GM12865 (cell line): ENCODE results near the gene ITGB3BP.
A peak's percentile ranks its signal among the peaks of the same experiment; 100 is the strongest.
"Not testable (repeated sequence)": the region's sequence is repeated elsewhere in the genome, so short reads cannot be mapped to it uniquely, and the experiment has no call there.

Experiments used
- DNase-seq: peaks from one replicate; pipeline ENCODE4 v3.0.0; 2010; ENCODE audit warnings: low read depth
- H3K4me3 ChIP-seq: 2 replicates; pipeline ENCODE4 v1.5.1; 2011; ENCODE audit warnings: mild to moderate bottlenecking, low read depth, low read length, control low read depth
- TF ChIP-seq, protein P1 (sequence below): IDR thresholded peaks from 2 replicates; pipeline ENCODE4 v1.5.1; 2011; ENCODE audit warnings: low read length, control low read depth, low read depth, inconsistent platforms; ENCODE audit not compliant: insufficient read depth; ENCODE audit errors: missing control alignments

Gene ITGB3BP

GRCh38 chr1:63522891-63523728 is at the start of gene ITGB3BP, which contains the start of gene EFCAB7:
Gene ITGB3BP (minus strand): TSS chr1:63523225. CDS start chr1:63523133, 92 bp downstream.
Gene EFCAB7 (plus strand): TSS chr1:63523525. CDS start chr1:63525573, 2,048 bp downstream.
- TF ChIP-seq, protein P1, sequence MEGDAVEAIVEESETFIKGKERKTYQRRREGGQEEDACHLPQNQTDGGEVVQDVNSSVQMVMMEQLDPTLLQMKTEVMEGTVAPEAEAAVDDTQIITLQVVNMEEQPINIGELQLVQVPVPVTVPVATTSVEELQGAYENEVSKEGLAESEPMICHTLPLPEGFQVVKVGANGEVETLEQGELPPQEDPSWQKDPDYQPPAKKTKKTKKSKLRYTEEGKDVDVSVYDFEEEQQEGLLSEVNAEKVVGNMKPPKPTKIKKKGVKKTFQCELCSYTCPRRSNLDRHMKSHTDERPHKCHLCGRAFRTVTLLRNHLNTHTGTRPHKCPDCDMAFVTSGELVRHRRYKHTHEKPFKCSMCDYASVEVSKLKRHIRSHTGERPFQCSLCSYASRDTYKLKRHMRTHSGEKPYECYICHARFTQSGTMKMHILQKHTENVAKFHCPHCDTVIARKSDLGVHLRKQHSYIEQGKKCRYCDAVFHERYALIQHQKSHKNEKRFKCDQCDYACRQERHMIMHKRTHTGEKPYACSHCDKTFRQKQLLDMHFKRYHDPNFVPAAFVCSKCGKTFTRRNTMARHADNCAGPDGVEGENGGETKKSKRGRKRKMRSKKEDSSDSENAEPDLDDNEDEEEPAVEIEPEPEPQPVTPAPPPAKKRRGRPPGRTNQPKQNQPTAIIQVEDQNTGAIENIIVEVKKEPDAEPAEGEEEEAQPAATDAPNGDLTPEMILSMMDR = no peak
- peak; percentile 95 for DNase-seq
- peak within 1 kb of the TSS; percentile 78 for H3K4me3 ChIP-seq

DNA sequence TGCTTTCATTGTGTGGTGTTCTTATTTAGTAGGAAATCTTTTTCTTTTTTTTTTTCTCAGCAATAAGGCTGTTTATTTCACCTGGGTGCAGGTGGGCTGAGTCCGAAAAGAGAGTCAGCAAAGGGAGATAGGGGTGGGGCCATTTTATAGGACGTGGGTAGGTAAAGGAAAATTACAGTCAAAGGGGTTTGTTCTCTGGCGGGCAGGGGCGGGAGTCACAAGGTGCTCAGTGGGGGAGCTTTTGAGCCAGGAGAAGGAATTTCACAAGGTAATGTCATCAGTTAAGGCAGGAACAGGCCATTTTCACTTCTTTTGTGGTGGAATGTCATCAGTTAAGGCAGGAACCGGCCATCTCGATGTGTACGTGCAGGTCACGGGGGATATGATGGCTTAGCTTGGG is 49.7 kb upstream of the ITGB3BP start:
- DNase-seq, H3K4me3 ChIP-seq: not testable (repeated sequence)

DNA sequence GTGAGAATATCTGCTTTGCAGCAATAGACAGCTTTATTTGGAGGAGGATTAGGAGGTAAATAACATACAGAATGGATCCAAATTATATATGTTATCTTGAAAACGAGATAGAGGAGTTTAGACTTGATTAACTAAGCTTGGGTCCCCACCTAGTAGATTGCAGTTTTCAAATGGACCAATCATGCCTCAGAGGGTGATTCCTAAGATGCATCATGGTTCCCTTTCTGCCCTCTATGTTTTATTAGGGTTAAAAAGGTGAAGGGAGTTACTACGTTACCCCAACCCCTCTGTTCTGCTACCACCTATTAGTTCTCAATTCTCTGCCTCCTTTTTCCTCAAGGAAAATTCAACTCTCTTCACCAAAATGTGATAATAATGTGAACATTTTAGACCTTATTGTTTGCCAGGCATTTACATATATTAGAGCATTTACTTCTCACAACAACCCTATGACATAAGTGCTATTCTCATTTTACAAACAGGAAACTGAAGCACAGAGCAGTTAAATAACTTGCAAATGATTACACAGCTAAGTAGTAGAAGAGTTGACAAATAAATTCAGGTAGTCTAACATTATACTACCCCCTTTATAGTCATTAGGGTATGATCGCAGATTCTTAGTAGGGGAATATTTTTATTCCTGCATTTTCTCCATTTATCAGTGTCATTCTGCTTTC is 46.8 kb upstream of the ITGB3BP start:
- TF ChIP-seq, protein P1 = no peak
- no peak overlapping the region for H3K4me3 ChIP-seq
- no peak for DNase-seq

DNA sequence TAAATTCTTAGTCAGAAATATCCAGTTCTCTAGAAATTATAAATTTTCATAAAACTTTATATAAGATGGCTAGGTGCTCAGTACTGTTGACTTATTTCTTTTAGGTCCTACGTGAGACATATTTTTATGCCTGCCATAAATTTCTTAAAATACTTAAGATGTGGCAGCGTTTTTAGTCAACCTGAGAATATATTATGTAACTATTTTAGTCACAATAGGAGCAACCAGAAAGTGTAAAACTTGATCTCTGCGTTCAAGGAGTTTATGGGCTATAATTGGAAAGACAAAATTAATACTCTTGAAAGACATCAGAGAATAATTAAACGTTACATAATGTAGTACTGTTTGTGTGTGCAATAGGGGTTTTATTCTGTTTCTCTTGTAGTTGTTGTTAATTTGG is 46.0 kb upstream of the ITGB3BP start:
- TF ChIP-seq, protein P1 = no peak
- no peak for DNase-seq
- no peak overlapping the region for H3K4me3 ChIP-seq

DNA sequence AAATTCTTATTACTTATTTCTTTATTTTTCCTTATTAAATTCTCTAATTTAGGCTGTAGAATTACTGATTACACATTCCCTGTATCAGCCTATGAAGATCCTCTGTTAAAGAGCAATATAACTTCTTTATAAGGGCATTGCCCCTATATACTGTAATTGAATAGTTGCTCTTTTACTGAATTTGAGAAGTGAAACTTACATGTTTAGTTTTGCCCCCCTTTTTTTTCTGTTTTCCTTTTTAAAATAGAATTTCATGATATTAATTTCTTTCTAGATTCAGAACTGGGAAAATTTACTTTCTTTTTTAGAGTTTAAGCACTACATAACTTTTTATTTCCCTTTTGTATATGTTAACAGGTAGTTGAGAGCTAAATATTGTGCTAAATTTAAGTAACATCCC is 40.7 kb upstream of the ITGB3BP start:
- no peak overlapping the region for H3K4me3 ChIP-seq
- DNase-seq = peak; percentile 3
- TF ChIP-seq, protein P1 = no peak

DNA sequence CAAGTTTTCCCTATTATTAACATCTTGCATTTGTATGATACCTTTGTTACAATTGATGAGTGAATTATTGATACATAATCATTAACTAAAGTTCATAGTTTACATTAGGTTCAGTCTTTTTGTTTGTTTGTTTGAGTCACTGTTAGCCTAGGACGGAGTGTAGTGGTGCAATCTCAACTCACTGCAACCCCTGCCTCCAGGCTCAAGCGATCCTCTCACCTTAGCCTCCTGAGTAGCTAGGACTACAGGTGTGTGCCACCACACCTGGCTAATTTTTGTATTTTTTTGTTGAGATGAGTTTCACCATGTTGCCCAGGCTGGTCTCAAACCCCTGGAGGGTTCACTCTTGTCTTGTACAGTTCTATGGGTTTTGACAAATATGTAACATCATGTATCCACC is 36.3 kb upstream of the ITGB3BP start:
- no peak overlapping the region for H3K4me3 ChIP-seq
- no peak for DNase-seq
- TF ChIP-seq, protein P1 = no peak

- no peak overlapping the region for H3K4me3 ChIP-seq
- DNase-seq = peak; percentile 47
- TF ChIP-seq, protein P1 = peak; percentile 43
These were observed 34.5 kb upstream of the ITGB3BP start for GRCh38 chr1:63557365-63557987.
